Measurements from ENCODE around the gene OTOP3. TPM values are rescaled to one million over a fixed set of nuclear protein-coding genes. Genes with fewer than 3 reads are reported as not detected.

The OTOP3 gene
- total RNA-seq, 1 donor from 2014 or later, result not detected

DNA sequence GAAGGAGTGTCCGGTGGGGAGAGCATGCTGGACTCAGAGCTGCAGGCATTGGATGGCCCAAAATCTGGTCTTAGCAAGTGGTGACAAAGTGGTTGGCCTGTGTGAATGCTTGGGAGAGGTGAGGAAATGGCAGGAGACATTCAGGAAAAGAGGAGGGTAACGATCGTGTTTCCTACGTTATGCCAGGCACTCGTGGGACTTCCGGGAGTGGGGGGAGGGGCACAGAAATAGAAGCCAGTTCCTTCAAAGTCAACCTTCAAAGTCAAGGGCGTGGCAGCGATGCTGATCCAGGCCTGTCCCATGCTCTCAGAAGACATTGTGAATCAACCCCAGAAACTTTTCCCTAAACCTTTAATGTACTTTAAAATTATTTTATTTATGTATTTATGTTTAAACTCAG is 3.8 kb downstream of the OTOP3 start:
- H3K9me3 ChIP-seq, result no peaks in the 10 kb centered on the region
- H3K4me1 ChIP-seq, result peaks cover 0 to 5% of the 10 kb centered on the region in 2 donors
- no peak for DNase-seq (ENCODE audit: low spot score in 2 of 2)
- peaks cover 19% of the 10 kb centered on the region for H3K27me3 ChIP-seq
- intact Hi-C loops (cut with DNase I), result no loop called here
- H3K27ac ChIP-seq, result no peak overlapping the region
- H3K36me3 ChIP-seq, result no peaks in the 10 kb centered on the region
- TF ChIP-seq, protein P1, sequence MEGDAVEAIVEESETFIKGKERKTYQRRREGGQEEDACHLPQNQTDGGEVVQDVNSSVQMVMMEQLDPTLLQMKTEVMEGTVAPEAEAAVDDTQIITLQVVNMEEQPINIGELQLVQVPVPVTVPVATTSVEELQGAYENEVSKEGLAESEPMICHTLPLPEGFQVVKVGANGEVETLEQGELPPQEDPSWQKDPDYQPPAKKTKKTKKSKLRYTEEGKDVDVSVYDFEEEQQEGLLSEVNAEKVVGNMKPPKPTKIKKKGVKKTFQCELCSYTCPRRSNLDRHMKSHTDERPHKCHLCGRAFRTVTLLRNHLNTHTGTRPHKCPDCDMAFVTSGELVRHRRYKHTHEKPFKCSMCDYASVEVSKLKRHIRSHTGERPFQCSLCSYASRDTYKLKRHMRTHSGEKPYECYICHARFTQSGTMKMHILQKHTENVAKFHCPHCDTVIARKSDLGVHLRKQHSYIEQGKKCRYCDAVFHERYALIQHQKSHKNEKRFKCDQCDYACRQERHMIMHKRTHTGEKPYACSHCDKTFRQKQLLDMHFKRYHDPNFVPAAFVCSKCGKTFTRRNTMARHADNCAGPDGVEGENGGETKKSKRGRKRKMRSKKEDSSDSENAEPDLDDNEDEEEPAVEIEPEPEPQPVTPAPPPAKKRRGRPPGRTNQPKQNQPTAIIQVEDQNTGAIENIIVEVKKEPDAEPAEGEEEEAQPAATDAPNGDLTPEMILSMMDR (IDR thresholded peaks at IDR 0.05), result no peak
- H3K4me3 ChIP-seq, result no peak overlapping the region

DNA sequence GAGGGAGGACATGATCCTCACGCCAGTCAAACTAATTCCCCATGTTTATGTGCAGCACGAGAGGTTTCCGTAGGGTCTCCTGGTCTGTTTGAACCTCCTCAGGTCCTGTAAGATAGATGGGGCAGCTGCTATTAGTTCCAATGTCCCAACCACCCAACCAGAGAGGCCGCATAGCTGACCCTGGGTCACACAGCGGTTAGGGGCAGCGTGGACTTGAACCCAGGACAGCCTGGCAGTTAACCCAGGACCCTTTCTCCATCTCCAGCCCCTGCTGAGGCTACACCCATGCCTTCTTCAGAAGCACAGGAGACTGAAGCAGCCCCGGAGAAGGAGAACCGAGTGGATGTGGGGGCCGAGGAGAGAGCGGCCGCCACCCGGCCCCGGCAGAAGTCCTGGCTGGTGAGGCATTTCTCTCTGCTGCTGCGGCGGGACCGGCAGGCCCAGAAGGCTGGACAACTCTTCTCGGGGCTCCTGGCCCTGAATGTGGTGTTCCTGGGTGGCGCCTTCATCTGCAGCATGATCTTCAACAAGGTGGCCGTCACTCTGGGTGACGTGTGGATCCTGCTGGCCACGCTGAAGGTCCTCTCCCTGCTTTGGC is 5.5 kb downstream of the OTOP3 start:
- Histone ChIP-seq H3K27me3 (peaks cover 5% of the 10 kb centered on the region), H3K4me1 (no peaks in the 10 kb centered on the region), H3K4me3 (no peak overlapping the region), H3K36me3 (no peaks in the 10 kb centered on the region), H3K27ac (no peak overlapping the region), H3K9me3 (no peaks in the 10 kb centered on the region)
- TF ChIP-seq, protein P1 (IDR thresholded peaks at IDR 0.05), result no peak
- intact Hi-C loops (cut with DNase I), result no loop called here
- DNase-seq (ENCODE audit: low spot score in 2 of 2), result no peak

DNA sequence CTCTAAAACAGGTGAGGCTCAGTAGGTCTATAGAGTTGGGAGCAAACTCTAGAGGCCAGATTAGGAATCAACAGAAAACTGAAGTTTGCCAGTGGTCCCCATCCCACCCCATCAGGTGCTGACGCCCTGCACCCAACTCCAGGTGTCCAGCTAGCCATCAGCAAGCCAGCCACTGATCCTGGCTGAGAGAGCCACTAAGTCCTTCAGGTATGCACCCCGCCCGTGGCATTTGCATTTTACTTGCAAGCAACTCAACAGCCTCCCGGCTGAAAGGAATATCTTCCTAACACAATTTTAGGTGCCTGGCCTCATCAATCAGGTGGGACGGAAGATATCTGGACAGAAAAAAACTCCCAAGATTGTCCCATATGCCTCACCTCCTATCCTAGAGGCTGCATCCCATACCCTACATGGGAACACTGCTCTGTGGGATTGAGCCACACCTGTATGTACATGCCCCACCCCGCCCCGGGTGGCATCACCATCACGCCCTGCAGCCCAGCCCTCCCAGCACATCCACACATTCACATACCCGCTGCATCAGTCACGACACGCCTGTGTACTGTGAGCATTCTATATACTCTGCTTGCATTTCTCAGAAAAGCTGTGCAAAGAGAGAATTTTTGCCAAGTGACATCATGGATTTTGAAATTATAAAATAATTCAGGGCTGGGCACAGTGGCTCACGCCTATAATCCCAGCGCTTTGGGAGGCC is 8.3 kb downstream of the OTOP3 start:
- Histone ChIP-seq H3K36me3 (no peaks in the 10 kb centered on the region), H3K27ac (no peak overlapping the region), H3K9me3 (no peaks in the 10 kb centered on the region), H3K27me3 (no peaks in the 10 kb centered on the region), H3K4me1 (no peaks in the 10 kb centered on the region), H3K4me3 (no peak overlapping the region)
- intact Hi-C loops (cut with DNase I), result no loop called here
- no peak for DNase-seq (ENCODE audit: low spot score in 2 of 2)
- TF ChIP-seq, protein P1 (IDR thresholded peaks at IDR 0.05), result no peak

DNA sequence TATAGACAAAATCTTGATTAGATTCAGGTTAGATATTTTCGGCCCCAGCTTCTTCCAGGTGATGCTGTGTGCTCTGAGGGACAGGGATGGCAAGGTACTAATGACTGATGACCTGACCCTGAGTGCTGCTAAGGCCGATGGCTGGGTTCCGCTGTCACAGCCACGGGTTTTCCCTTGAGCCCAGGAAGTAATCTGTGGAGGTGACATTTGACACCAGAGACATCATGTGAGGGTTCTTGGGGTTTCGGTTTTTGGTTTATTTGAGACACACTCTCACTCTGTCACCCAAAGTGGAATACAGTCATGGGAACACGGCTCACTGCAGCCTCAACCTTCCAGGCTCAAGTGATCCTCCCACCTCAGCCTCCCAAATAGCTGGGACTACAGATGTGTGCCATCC is 9.8 kb downstream of the OTOP3 start:
- TF ChIP-seq, protein P1 (IDR thresholded peaks at IDR 0.05), result no peak
- Histone ChIP-seq H3K36me3 (no peaks in the 10 kb centered on the region), H3K9me3 (no peaks in the 10 kb centered on the region), H3K27me3 (no peaks in the 10 kb centered on the region), H3K4me3 (no peak overlapping the region), H3K27ac (no peak overlapping the region), H3K4me1 (no peaks in the 10 kb centered on the region)
- intact Hi-C loops (cut with DNase I), result no loop called here
- DNase-seq (ENCODE audit: low spot score in 2 of 2), result no peak

DNA sequence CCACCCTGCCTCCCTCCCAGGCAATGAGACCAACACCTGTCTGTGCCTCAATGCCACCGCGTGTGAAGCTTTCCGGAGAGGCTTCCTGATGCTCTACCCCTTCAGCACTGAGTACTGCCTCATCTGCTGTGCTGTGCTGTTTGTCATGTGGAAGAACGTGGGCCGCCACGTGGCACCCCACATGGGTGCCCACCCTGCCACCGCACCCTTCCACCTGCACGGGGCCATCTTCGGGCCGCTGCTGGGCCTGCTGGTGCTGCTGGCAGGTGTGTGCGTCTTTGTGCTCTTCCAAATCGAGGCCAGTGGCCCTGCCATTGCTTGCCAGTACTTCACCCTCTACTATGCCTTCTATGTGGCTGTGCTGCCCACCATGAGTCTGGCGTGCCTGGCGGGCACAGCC is 10.9 kb downstream of the OTOP3 start:
- Histone ChIP-seq H3K4me1 (no peaks in the 10 kb centered on the region), H3K27ac (no peak overlapping the region), H3K9me3 (no peaks in the 10 kb centered on the region), H3K27me3 (no peaks in the 10 kb centered on the region), H3K4me3 (no peak overlapping the region), H3K36me3 (no peaks in the 10 kb centered on the region)
- DNase-seq (ENCODE audit: low spot score in 2 of 2), result no peak
- TF ChIP-seq, protein P1 (IDR thresholded peaks at IDR 0.05), result no peak
- intact Hi-C loops (cut with DNase I), result no loop called here
